OCI-LY1 (cell line): ENCODE data around the gene XRN2.

ENCODE experiments used
- EZH2 ChIP-seq: fragments of 200-600 bp; sonication (generic), shearing (Covaris generic); IDR thresholded peaks from 2 replicates; pipeline ENCODE4 v1.8.0; 2017; ENCODE audit warnings: borderline replicate concordance, mixed run types, mild to moderate bottlenecking, antibody characterized with exemption, low read length, moderate library complexity, mixed read lengths
- TF ChIP-seq, protein P1 (sequence below): fragments of 200-600 bp; sonication (generic), shearing (Covaris generic); IDR thresholded peaks from 2 replicates; pipeline ENCODE4 v1.5.1; 2017; ENCODE audit warnings: mild to moderate bottlenecking, antibody characterized with exemption, low read length, moderate library complexity, mixed read lengths

DNA sequence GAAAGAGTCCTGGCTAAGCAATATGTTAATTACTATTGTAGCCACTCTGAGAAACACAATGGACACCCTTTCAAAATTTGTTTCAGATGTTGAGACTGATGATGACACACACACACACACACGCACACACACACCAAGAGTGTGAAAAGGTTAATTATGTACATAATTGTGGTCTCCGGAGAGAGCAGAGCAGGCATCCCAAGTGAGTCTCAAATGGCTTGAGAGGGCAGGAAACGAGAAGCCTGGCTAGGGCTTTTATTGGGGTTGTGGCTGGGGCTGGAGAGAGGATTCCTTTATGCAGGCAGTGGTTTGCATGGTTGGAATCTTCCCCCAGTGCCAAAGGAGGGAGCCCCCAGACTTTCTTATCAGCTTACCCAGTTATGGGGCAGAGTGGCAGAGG, 132.4 kb downstream of the XRN2 start:
- TF ChIP-seq, protein P1, sequence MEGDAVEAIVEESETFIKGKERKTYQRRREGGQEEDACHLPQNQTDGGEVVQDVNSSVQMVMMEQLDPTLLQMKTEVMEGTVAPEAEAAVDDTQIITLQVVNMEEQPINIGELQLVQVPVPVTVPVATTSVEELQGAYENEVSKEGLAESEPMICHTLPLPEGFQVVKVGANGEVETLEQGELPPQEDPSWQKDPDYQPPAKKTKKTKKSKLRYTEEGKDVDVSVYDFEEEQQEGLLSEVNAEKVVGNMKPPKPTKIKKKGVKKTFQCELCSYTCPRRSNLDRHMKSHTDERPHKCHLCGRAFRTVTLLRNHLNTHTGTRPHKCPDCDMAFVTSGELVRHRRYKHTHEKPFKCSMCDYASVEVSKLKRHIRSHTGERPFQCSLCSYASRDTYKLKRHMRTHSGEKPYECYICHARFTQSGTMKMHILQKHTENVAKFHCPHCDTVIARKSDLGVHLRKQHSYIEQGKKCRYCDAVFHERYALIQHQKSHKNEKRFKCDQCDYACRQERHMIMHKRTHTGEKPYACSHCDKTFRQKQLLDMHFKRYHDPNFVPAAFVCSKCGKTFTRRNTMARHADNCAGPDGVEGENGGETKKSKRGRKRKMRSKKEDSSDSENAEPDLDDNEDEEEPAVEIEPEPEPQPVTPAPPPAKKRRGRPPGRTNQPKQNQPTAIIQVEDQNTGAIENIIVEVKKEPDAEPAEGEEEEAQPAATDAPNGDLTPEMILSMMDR: no peak
- no peak for TF ChIP-seq EZH2
